C4-2B (cell line): Measurements from ENCODE around the gene GNB4.

Source experiments
- H3K27ac ChIP-seq: fragments of 450-650 bp; 2 replicates; pipeline ENCODE4 v1.5.1; 2017
- CTCF ChIP-seq: fragments of 450-650 bp; conservative IDR thresholded peaks from 2 replicates; pipeline ENCODE4 v1.5.1; 2017; ENCODE audit warnings: mild to moderate bottlenecking
- ZFX ChIP-seq: fragments of 450-650 bp; IDR thresholded peaks from 2 replicates; pipeline ENCODE4 v1.6.1; 2017

GNB4 gene

GRCh38 chr3:179452872-179453271 lies 1.6 kb upstream of the GNB4 start:
- TF ChIP-seq ZFX (no peak), CTCF (no peak)
- H3K27ac ChIP-seq = no peak overlapping the region

GRCh38 chr3:179452176-179452564 lies 900 bp upstream of the GNB4 start:
- TF ChIP-seq CTCF (no peak), ZFX (no peak)
- no peak overlapping the region for H3K27ac ChIP-seq

GRCh38 chr3:179450901-179451264 lies 387 bp downstream of the GNB4 start:
- TF ChIP-seq CTCF = no peak
- TF ChIP-seq ZFX = no peak; the same call in 1 of the 2 replicates
- H3K27ac ChIP-seq = peak overlapping the region; percentile 75

- TF ChIP-seq CTCF (no peak), ZFX (no peak)
- H3K27ac ChIP-seq = peak overlapping the region; percentile 75; the same call in 1 of the 2 replicates
Measured at GRCh38 chr3:179450261-179450701, 989 bp downstream of the GNB4 start.

GRCh38 chr3:179449636-179450035 lies 1.6 kb downstream of the GNB4 start:
- no peak for TF ChIP-seq CTCF
- no peak for TF ChIP-seq ZFX
- no peak overlapping the region for H3K27ac ChIP-seq

- TF ChIP-seq ZFX = no peak
- TF ChIP-seq CTCF = no peak
- no peak overlapping the region for H3K27ac ChIP-seq
Measured at GRCh38 chr3:179447251-179447650, 4.0 kb downstream of the GNB4 start.

GRCh38 chr3:179446501-179446900 lies 4.8 kb downstream of the GNB4 start:
- peak; percentile 61 for TF ChIP-seq CTCF
- TF ChIP-seq ZFX = no peak
- no peak overlapping the region for H3K27ac ChIP-seq
